ENCODE data around the gene DDX27. TPM values are rescaled to one million over a fixed set of nuclear protein-coding genes. Genes with fewer than 3 reads are reported as not detected.
A peak's percentile ranks its signal among the peaks of the same experiment; 100 is the strongest.

DDX27 gene
- total and polyA plus RNA-seq, 2 of the 13 experiments (the other 11 are each of a cell fraction or from before 2014, with no cell fraction given) = 42.6 to 72.8 TPM

DNA sequence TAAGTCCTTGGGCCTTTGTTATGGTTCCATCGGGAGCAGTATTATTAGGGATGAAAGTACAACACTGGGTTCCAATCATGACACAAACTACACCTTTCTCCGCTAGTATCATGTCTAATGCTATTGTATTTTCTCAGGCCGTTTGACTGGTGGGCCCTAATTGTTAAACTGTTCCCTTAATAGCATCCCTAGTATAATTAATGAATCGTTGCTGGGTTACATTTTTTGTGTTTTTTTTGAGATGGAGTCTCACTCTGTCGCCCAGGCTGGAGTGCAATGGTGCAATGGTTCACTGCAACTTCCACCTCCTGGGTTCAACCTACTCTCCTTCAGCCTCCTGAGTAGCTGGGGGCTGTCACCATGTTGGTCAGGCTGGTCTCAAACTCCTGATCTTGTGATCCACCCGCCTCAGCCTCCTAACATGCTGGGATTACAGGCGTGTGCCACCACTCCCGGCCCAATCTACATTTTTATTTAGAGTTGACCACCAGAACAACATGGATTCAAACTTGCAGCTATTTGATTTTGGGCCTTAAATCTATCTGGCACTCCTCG, 62.8 kb downstream of the DDX27 start (continued):
- TF ChIP-seq, protein P1, sequence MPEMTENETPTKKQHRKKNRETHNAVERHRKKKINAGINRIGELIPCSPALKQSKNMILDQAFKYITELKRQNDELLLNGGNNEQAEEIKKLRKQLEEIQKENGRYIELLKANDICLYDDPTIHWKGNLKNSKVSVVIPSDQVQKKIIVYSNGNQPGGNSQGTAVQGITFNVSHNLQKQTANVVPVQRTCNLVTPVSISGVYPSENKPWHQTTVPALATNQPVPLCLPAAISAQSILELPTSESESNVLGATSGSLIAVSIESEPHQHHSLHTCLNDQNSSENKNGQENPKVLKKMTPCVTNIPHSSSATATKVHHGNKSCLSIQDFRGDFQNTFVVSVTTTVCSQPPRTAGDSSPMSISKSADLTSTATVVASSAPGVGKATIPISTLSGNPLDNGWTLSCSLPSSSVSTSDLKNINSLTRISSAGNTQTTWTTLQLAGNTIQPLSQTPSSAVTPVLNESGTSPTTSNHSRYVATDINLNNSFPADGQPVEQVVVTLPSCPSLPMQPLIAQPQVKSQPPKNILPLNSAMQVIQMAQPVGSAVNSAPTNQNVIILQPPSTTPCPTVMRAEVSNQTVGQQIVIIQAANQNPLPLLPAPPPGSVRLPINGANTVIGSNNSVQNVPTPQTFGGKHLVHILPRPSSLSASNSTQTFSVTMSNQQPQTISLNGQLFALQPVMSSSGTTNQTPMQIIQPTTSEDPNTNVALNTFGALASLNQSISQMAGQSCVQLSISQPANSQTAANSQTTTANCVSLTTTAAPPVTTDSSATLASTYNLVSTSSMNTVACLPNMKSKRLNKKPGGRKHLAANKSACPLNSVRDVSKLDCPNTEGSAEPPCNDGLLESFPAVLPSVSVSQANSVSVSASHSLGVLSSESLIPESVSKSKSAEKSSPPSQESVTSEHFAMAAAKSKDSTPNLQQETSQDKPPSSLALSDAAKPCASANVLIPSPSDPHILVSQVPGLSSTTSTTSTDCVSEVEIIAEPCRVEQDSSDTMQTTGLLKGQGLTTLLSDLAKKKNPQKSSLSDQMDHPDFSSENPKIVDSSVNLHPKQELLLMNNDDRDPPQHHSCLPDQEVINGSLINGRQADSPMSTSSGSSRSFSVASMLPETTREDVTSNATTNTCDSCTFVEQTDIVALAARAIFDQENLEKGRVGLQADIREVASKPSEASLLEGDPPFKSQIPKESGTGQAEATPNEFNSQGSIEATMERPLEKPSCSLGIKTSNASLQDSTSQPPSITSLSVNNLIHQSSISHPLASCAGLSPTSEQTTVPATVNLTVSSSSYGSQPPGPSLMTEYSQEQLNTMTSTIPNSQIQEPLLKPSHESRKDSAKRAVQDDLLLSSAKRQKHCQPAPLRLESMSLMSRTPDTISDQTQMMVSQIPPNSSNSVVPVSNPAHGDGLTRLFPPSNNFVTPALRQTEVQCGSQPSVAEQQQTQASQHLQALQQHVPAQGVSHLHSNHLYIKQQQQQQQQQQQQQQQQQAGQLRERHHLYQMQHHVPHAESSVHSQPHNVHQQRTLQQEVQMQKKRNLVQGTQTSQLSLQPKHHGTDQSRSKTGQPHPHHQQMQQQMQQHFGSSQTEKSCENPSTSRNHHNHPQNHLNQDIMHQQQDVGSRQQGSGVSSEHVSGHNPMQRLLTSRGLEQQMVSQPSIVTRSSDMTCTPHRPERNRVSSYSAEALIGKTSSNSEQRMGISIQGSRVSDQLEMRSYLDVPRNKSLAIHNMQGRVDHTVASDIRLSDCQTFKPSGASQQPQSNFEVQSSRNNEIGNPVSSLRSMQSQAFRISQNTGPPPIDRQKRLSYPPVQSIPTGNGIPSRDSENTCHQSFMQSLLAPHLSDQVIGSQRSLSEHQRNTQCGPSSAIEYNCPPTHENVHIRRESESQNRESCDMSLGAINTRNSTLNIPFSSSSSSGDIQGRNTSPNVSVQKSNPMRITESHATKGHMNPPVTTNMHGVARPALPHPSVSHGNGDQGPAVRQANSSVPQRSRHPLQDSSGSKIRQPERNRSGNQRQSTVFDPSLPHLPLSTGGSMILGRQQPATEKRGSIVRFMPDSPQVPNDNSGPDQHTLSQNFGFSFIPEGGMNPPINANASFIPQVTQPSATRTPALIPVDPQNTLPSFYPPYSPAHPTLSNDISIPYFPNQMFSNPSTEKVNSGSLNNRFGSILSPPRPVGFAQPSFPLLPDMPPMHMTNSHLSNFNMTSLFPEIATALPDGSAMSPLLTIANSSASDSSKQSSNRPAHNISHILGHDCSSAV (CRISPR knock-in tag; IDR thresholded peaks at IDR 0.05; ENCODE audit: borderline replicate concordance) = no peak
- TF ChIP-seq SRF (IDR thresholded peaks at IDR 0.05; ENCODE audit: low read depth, low read length) = no peak
- no peak for TF ChIP-seq ZNF557 (CRISPR knock-in tag; IDR thresholded peaks at IDR 0.05)
- TF ChIP-seq, protein P2, sequence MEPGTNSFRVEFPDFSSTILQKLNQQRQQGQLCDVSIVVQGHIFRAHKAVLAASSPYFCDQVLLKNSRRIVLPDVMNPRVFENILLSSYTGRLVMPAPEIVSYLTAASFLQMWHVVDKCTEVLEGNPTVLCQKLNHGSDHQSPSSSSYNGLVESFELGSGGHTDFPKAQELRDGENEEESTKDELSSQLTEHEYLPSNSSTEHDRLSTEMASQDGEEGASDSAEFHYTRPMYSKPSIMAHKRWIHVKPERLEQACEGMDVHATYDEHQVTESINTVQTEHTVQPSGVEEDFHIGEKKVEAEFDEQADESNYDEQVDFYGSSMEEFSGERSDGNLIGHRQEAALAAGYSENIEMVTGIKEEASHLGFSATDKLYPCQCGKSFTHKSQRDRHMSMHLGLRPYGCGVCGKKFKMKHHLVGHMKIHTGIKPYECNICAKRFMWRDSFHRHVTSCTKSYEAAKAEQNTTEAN (CRISPR knock-in tag; conservative IDR thresholded peaks at IDR 0.05) = no peak
- no peak for TF ChIP-seq ZNF562 (CRISPR knock-in tag; IDR thresholded peaks at IDR 0.05; ENCODE audit: borderline replicate concordance)
- TF ChIP-seq, protein P3, sequence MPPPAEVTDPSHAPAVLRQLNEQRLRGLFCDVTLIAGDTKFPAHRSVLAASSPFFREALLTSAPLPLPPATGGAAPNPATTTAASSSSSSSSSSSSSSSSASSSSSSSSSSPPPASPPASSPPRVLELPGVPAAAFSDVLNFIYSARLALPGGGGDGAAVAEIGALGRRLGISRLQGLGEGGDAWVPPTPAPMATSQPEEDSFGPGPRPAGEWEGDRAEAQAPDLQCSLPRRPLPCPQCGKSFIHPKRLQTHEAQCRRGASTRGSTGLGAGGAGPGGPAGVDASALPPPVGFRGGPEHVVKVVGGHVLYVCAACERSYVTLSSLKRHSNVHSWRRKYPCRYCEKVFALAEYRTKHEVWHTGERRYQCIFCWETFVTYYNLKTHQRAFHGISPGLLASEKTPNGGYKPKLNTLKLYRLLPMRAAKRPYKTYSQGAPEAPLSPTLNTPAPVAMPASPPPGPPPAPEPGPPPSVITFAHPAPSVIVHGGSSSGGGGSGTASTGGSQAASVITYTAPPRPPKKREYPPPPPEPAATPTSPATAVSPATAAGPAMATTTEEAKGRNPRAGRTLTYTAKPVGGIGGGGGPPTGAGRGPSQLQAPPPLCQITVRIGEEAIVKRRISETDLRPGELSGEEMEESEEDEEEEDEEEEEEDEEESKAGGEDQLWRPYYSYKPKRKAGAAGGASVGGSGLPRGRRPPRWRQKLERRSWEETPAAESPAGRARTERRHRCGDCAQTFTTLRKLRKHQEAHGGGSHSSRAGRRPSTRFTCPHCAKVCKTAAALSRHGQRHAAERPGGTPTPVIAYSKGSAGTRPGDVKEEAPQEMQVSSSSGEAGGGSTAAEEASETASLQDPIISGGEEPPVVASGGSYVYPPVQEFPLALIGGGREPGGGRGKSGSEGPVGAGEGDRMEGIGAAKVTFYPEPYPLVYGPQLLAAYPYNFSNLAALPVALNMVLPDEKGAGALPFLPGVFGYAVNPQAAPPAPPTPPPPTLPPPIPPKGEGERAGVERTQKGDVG (CRISPR knock-in tag; IDR thresholded peaks at IDR 0.05; ENCODE audit: borderline replicate concordance) = no peak
- TF ChIP-seq TCF7L2 (IDR thresholded peaks at IDR 0.05; ENCODE audit: low read depth, low read length) = no peak
- no peak for TF ChIP-seq MTF2 (CRISPR knock-in tag; IDR thresholded peaks at IDR 0.05; ENCODE audit: borderline replicate concordance)
- no peak for TF ChIP-seq ZNF781 (CRISPR knock-in tag; IDR thresholded peaks at IDR 0.05; ENCODE audit: borderline replicate concordance, not compliant biosample characterization)
- peak; percentile 68 for TF ChIP-seq RBFOX2 (IDR thresholded peaks at IDR 0.05; ENCODE audit: low read depth, low read length)
- TF ChIP-seq ONECUT2 (CRISPR knock-in tag; IDR thresholded peaks at IDR 0.05) = no peak
- TF ChIP-seq SNAI1 (CRISPR knock-in tag; IDR thresholded peaks at IDR 0.05; ENCODE audit: borderline replicate concordance) = no peak
- TF ChIP-seq, protein P4, sequence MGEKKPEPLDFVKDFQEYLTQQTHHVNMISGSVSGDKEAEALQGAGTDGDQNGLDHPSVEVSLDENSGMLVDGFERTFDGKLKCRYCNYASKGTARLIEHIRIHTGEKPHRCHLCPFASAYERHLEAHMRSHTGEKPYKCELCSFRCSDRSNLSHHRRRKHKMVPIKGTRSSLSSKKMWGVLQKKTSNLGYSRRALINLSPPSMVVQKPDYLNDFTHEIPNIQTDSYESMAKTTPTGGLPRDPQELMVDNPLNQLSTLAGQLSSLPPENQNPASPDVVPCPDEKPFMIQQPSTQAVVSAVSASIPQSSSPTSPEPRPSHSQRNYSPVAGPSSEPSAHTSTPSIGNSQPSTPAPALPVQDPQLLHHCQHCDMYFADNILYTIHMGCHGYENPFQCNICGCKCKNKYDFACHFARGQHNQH (CRISPR knock-in tag; IDR thresholded peaks at IDR 0.05) = 0 out of 2 replicates have a peak, but pooled peaks have one; percentile 7
- TF ChIP-seq ZNF891 (CRISPR knock-in tag; IDR thresholded peaks at IDR 0.05) = no peak
- TF ChIP-seq, protein P5, sequence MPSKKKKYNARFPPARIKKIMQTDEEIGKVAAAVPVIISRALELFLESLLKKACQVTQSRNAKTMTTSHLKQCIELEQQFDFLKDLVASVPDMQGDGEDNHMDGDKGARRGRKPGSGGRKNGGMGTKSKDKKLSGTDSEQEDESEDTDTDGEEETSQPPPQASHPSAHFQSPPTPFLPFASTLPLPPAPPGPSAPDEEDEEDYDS (CRISPR knock-in tag; IDR thresholded peaks at IDR 0.05) = no peak
